SK-N-MC (cell line): ENCODE results near the gene PTPRN.

Experiments
- EZH2 ChIP-seq: fragments of 200-600 bp; sonication (generic); IDR thresholded peaks from one replicate; pipeline ENCODE4 v1.6.1; 2017; ENCODE audit warnings: antibody characterized with exemption
- POLR2AphosphoS5 ChIP-seq: IDR thresholded peaks from 2 replicates; pipeline ENCODE4 v1.6.1; 2012; ENCODE audit warnings: mild to moderate bottlenecking, low read depth, low read length, borderline replicate concordance

DNA sequence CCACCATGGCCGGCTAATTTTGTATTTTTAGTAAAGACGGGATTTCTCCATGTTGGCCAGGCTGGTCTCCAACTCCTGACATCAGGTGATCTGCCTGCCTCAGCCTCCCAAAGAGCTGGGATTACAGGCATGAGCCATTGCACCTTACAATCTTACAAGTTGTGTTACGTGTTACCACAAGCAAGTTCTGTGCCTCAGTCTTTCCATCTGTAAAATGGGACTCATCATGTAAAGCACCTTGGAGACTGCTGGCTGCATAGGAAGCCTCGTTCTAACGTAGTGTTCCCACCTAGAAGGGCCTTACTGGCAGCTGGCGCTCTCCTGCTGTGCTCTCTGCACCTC lies 20.0 kb downstream of the PTPRN start:
- TF ChIP-seq EZH2 = no peak
- TF ChIP-seq POLR2AphosphoS5 = no peak
